GM23338 (cell line): ENCODE data around the gene TRIM56.
"Not testable (repeated sequence)": the region's sequence is repeated elsewhere in the genome, so short reads cannot be mapped to it uniquely, and the experiment has no call there.

ENCODE experiments used
- CREB1 ChIP-seq: fragments of 250-450 bp; sonication (Bioruptor Pico); IDR thresholded peaks from 2 replicates; pipeline ENCODE4 v1.5.0; 2020; ENCODE audit warnings: low read depth, mild to moderate bottlenecking, moderate library complexity
- CTCF ChIP-seq, 2 experiments: fragments of 200-600 bp in 1 of 2; sonication (generic) in 1 of 2; conservative IDR thresholded peaks; 2 replicates each; pipeline versions ENCODE4 v1.5.1 to v1.6.1; 2016 to 2017; ENCODE audit warnings: antibody characterized with exemption in 2 of 2, low read depth in 2 of 2, mild to moderate bottlenecking in 2 of 2, moderate library complexity in 1 of 2
- EZH2 ChIP-seq: fragments of 200-600 bp; sonication (generic); IDR thresholded peaks from one replicate; pipeline ENCODE4 v1.8.0; 2017; ENCODE audit warnings: antibody characterized with exemption, mild to moderate bottlenecking, low read depth; ENCODE audit not compliant: unreplicated experiment
- EZH2phosphoT487 ChIP-seq: fragments of 200-600 bp; sonication (generic); IDR thresholded peaks from one replicate; pipeline ENCODE4 v1.8.1; 2018; ENCODE audit warnings: antibody characterized with exemption; ENCODE audit not compliant: unreplicated experiment
- NANOG ChIP-seq: IDR thresholded peaks from 2 replicates; pipeline ENCODE4 v1.6.1; 2016; ENCODE audit warnings: antibody characterized with exemption, borderline replicate concordance
- POLR2AphosphoS5 ChIP-seq: IDR thresholded peaks from 2 replicates; pipeline ENCODE4 v1.6.1; 2016; ENCODE audit warnings: antibody characterized with exemption, low read depth
- REST ChIP-seq: IDR thresholded peaks from one replicate; pipeline ENCODE4 v1.6.1; 2018; ENCODE audit warnings: antibody characterized with exemption; ENCODE audit not compliant: unreplicated experiment
- STAT1 ChIP-seq: IDR thresholded peaks from one replicate; pipeline ENCODE4 v1.6.1; 2016; ENCODE audit warnings: antibody characterized with exemption; ENCODE audit not compliant: unreplicated experiment
- ZNF331 ChIP-seq: fragments of 250-450 bp; sonication (Bioruptor Pico); IDR thresholded peaks from 2 replicates; pipeline ENCODE4 v1.5.0; 2020; ENCODE audit warnings: low read depth, mild to moderate bottlenecking, moderate library complexity
- TF ChIP-seq, protein P1 (sequence below): fragments of 250-450 bp; sonication (Bioruptor Pico); IDR thresholded peaks from 2 replicates; pipeline ENCODE4 v1.5.0; 2020; ENCODE audit warnings: mild to moderate bottlenecking, moderate library complexity
- TF ChIP-seq, protein P2 (sequence below): IDR thresholded peaks from 2 replicates; pipeline ENCODE4 v1.6.1; 2016; ENCODE audit warnings: antibody characterized with exemption

DNA sequence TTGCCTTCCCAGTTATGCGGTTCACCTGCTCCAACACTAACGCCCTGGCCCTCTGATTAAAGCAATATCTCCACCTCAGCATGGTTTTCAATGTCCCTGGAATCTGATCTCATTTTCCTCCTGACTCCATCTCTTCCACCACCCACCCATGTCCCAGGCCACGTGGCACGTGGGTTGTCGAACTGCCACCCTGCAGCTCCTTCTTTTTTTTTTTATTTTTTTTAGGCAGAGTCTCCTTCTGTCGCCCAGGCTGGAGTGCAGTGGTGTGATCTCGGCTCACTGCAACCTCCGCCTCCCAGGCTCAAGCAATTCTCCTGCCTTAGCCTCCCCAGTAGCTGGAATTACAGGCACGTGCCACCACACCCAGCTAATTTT lies 21.1 kb upstream of the TRIM56 start:
- TF ChIP-seq CTCF (conservative IDR thresholded peaks at IDR 0.05; ENCODE audit: low read depth in 2 of 2); EZH2; POLR2AphosphoS5; EZH2phosphoT487; REST; STAT1; CREB1 (CRISPR knock-in tag); ZNF331 (CRISPR knock-in tag); NANOG: not testable (repeated sequence)
- TF ChIP-seq, protein P1, sequence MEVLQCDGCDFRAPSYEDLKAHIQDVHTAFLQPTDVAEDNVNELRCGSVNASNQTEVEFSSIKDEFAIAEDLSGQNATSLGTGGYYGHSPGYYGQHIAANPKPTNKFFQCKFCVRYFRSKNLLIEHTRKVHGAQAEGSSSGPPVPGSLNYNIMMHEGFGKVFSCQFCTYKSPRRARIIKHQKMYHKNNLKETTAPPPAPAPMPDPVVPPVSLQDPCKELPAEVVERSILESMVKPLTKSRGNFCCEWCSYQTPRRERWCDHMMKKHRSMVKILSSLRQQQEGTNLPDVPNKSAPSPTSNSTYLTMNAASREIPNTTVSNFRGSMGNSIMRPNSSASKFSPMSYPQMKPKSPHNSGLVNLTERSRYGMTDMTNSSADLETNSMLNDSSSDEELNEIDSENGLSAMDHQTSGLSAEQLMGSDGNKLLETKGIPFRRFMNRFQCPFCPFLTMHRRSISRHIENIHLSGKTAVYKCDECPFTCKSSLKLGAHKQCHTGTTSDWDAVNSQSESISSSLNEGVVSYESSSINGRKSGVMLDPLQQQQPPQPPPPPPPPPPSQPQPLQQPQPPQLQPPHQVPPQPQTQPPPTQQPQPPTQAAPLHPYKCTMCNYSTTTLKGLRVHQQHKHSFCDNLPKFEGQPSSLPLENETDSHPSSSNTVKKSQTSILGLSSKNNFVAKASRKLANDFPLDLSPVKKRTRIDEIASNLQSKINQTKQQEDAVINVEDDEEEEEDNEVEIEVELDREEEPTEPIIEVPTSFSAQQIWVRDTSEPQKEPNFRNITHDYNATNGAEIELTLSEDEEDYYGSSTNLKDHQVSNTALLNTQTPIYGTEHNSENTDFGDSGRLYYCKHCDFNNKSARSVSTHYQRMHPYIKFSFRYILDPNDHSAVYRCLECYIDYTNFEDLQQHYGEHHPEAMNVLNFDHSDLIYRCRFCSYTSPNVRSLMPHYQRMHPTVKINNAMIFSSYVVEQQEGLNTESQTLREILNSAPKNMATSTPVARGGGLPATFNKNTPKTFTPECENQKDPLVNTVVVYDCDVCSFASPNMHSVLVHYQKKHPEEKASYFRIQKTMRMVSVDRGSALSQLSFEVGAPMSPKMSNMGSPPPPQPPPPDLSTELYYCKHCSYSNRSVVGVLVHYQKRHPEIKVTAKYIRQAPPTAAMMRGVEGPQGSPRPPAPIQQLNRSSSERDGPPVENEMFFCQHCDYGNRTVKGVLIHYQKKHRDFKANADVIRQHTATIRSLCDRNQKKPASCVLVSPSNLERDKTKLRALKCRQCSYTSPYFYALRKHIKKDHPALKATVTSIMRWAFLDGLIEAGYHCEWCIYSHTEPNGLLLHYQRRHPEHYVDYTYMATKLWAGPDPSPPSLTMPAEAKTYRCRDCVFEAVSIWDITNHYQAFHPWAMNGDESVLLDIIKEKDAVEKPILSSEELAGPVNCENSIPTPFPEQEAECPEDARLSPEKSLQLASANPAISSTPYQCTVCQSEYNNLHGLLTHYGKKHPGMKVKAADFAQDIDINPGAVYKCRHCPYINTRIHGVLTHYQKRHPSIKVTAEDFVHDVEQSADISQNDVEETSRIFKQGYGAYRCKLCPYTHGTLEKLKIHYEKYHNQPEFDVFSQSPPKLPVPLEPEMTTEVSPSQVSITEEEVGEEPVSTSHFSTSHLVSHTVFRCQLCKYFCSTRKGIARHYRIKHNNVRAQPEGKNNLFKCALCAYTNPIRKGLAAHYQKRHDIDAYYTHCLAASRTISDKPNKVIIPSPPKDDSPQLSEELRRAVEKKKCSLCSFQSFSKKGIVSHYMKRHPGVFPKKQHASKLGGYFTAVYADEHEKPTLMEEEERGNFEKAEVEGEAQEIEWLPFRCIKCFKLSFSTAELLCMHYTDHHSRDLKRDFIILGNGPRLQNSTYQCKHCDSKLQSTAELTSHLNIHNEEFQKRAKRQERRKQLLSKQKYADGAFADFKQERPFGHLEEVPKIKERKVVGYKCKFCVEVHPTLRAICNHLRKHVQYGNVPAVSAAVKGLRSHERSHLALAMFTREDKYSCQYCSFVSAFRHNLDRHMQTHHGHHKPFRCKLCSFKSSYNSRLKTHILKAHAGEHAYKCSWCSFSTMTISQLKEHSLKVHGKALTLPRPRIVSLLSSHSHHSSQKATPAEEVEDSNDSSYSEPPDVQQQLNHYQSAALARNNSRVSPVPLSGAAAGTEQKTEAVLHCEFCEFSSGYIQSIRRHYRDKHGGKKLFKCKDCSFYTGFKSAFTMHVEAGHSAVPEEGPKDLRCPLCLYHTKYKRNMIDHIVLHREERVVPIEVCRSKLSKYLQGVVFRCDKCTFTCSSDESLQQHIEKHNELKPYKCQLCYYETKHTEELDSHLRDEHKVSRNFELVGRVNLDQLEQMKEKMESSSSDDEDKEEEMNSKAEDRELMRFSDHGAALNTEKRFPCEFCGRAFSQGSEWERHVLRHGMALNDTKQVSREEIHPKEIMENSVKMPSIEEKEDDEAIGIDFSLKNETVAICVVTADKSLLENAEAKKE: not testable (repeated sequence)
- TF ChIP-seq, protein P2, sequence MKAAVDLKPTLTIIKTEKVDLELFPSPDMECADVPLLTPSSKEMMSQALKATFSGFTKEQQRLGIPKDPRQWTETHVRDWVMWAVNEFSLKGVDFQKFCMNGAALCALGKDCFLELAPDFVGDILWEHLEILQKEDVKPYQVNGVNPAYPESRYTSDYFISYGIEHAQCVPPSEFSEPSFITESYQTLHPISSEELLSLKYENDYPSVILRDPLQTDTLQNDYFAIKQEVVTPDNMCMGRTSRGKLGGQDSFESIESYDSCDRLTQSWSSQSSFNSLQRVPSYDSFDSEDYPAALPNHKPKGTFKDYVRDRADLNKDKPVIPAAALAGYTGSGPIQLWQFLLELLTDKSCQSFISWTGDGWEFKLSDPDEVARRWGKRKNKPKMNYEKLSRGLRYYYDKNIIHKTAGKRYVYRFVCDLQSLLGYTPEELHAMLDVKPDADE: not testable (repeated sequence)
